ENCODE data around the gene SBF2.
A peak's percentile ranks its signal among the peaks of the same experiment; 100 is the strongest.

The SBF2 gene

GRCh38 chr11:10293423-10294289 lies at the start of gene SBF2:
Gene SBF2 (minus strand): TSS chr11:10294219. CDS start chr11:10294069, 150 bp downstream.
- peaks cover 21% of the 10 kb centered on the region for H3K27me3 Mint-ChIP-seq
- H3K36me3 Mint-ChIP-seq, result peaks cover 5% of the 10 kb centered on the region
- peak within 1 kb of the TSS; percentile 88 for H3K4me3 Mint-ChIP-seq
- H3K4me1 Mint-ChIP-seq (ENCODE audit: low read depth), result peaks cover 36% of the 10 kb centered on the region
- no peaks in the 10 kb centered on the region for H3K9me3 Mint-ChIP-seq (ENCODE audit: low read depth)
- peak within 1 kb of the TSS; percentile 30 for H3K27ac Mint-ChIP-seq

- no peak overlapping the region for H3K27ac Mint-ChIP-seq
- no peaks in the 10 kb centered on the region for H3K9me3 Mint-ChIP-seq (ENCODE audit: low read depth)
- H3K27me3 Mint-ChIP-seq, result peaks cover 5% of the 10 kb centered on the region
- no peaks in the 10 kb centered on the region for H3K4me1 Mint-ChIP-seq (ENCODE audit: low read depth)
- H3K36me3 Mint-ChIP-seq, result no peaks in the 10 kb centered on the region
- no peak overlapping the region for H3K4me3 Mint-ChIP-seq
Measured at GRCh38 chr11:10338287-10338686, 44.3 kb upstream of the SBF2 start.

- no peak overlapping the region for H3K4me3 Mint-ChIP-seq
- no peaks in the 10 kb centered on the region for H3K36me3 Mint-ChIP-seq
- no peak overlapping the region for H3K27ac Mint-ChIP-seq
- H3K9me3 Mint-ChIP-seq (ENCODE audit: low read depth), result no peaks in the 10 kb centered on the region
- no peaks in the 10 kb centered on the region for H3K4me1 Mint-ChIP-seq (ENCODE audit: low read depth)
- H3K27me3 Mint-ChIP-seq, result peaks cover 5% of the 10 kb centered on the region
Measured at GRCh38 chr11:10333490-10333889, 39.5 kb upstream of the SBF2 start.

GRCh38 chr11:10331548-10332289 lies 37.7 kb upstream of the SBF2 start:
- Mint-ChIP-seq H3K27me3 (no peaks in the 10 kb centered on the region), H3K4me3 (no peak overlapping the region), H3K36me3 (no peaks in the 10 kb centered on the region), H3K4me1 (ENCODE audit: low read depth) (no peaks in the 10 kb centered on the region), H3K27ac (no peak overlapping the region), H3K9me3 (ENCODE audit: low read depth) (no peaks in the 10 kb centered on the region)

GRCh38 chr11:10329935-10330334 lies 35.9 kb upstream of the SBF2 start:
- no peaks in the 10 kb centered on the region for H3K36me3 Mint-ChIP-seq
- no peak overlapping the region for H3K27ac Mint-ChIP-seq
- H3K4me3 Mint-ChIP-seq, result no peak overlapping the region
- H3K27me3 Mint-ChIP-seq, result no peaks in the 10 kb centered on the region
- no peaks in the 10 kb centered on the region for H3K9me3 Mint-ChIP-seq (ENCODE audit: low read depth)
- H3K4me1 Mint-ChIP-seq (ENCODE audit: low read depth), result no peaks in the 10 kb centered on the region

DNA sequence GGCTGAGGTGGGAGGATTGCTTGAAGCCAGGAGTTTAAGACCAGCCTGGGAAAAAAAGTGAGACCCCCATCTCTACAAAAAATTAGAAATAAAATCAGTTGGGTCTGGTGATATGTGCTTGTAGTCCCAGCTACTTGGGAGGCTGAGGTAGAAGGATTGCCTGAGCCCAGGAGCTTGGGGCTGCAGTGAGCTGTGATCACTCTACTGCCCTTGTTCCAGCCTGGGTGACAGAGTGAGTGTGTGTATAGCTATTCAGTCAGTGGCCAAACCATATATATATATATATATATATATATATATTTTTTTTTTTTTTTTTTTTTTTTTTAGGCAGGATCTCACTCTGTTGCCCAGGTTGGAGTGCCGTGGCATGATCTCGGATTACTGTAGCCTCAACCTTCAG lies 35.3 kb upstream of the SBF2 start:
- Mint-ChIP-seq H3K36me3 (no peaks in the 10 kb centered on the region), H3K27ac (no peak overlapping the region), H3K4me1 (ENCODE audit: low read depth) (no peaks in the 10 kb centered on the region), H3K9me3 (ENCODE audit: low read depth) (no peaks in the 10 kb centered on the region), H3K4me3 (no peak overlapping the region), H3K27me3 (no peaks in the 10 kb centered on the region)

GRCh38 chr11:10328314-10329098 lies 34.5 kb upstream of the SBF2 start:
- no peaks in the 10 kb centered on the region for H3K4me1 Mint-ChIP-seq (ENCODE audit: low read depth)
- H3K27ac Mint-ChIP-seq, result no peak overlapping the region
- no peaks in the 10 kb centered on the region for H3K9me3 Mint-ChIP-seq (ENCODE audit: low read depth)
- H3K4me3 Mint-ChIP-seq, result no peak overlapping the region
- H3K36me3 Mint-ChIP-seq, result no peaks in the 10 kb centered on the region
- no peaks in the 10 kb centered on the region for H3K27me3 Mint-ChIP-seq

DNA sequence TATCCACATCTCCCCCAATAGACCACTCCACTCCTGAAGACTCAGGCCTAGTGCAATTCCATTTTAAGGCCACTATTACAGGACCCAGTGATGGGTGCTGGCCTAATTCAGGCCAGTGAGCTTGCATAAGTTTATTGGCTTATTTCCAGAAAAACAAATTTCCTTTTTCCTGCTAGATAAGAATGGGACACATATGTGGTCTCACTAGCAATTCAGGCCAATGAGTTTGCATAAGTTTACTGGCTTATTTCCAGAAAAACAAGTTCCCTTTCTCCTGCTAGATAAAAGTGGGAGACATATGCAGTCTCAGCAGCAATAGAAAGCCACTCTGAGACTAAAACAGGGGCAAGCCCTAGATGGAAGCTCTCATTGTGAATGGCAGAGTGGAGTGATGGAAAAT lies 33.2 kb upstream of the SBF2 start:
- H3K4me1 Mint-ChIP-seq (ENCODE audit: low read depth), result peaks cover 7% of the 10 kb centered on the region
- H3K9me3 Mint-ChIP-seq (ENCODE audit: low read depth), result no peaks in the 10 kb centered on the region
- no peaks in the 10 kb centered on the region for H3K27me3 Mint-ChIP-seq
- no peak overlapping the region for H3K27ac Mint-ChIP-seq
- no peaks in the 10 kb centered on the region for H3K36me3 Mint-ChIP-seq
- no peak overlapping the region for H3K4me3 Mint-ChIP-seq

DNA sequence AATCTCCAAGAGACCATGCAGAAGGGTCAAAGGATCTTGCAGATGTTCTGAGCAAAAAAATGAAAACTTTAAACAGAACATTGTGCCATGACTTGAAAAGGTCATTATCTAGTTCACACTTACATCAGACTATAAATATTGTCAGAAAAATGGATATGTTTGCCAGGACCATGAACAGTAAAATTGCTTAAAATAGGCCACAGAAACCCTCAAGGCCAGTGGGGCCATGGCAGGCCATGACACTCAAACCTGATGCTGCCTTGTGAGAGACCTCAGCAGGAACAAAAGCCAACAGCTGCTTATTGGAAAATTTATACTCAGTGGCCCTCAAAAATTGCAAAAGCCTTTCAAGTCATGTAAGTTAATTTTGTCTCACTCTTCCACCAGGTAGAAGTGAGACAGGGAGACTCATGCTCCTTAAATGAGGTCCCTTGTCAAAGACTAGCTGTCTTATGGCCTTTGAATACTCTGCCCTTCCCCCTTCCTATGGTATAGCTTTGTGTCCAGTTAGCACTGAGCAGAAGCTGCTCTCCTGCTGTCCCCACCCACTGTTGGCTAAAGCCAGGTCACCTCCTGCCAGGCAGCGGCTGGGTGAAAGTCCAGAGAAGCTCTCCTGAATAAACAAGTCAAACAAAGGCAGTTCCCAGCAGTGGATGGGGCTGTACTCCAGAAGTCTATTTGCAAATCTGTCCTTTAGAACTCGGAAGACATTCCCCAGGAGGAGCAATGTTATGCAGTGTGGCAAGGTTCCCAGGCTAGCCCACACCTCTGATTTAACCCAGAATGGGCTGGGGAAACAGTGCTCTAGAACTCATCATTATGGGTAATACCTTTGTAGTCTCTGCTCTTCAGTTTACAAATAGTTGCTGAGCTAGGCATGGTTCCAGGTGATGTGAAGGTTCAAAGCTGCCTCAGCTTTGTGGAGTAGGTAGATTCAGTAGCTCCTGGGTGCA lies 32.3 kb upstream of the SBF2 start:
- H3K27me3 Mint-ChIP-seq, result no peaks in the 10 kb centered on the region
- H3K27ac Mint-ChIP-seq, result no peak overlapping the region
- no peaks in the 10 kb centered on the region for H3K9me3 Mint-ChIP-seq (ENCODE audit: low read depth)
- H3K4me3 Mint-ChIP-seq, result no peak overlapping the region
- no peaks in the 10 kb centered on the region for H3K36me3 Mint-ChIP-seq
- peaks cover 8% of the 10 kb centered on the region for H3K4me1 Mint-ChIP-seq (ENCODE audit: low read depth)

DNA sequence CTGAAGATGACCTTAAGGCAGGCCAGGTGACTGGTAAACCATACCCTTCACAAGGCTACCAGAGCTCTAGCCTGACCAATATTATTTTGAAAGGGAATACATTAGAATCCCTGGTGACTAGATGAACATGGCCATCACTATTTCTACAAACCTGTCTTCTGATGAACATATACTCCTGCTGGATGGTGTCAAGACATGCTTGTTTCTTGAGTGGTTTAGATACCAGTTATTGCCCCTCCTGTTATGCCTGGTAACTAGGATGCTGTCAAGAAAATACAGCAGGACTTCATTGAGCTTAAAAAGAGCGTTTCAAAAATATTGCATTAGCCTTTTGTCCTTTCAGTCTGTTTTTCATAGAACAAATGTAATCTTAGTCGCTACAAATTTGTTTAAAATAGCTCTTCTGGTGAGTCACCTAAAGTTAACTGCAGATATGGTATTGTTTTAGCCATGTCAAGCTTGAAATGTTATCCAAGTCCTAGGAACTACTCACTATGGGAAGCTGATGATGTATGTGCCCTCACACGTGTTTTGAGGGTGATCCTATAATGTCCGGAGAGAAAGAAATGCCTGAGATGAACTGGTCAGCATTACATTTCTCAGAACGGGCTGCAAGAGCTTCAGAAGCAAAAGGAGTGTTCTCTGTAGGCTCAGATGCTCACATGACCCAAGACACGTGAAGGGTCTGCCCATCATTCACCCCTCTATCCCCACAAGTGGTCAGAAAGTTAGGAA lies 31.4 kb upstream of the SBF2 start:
- Mint-ChIP-seq H3K9me3 (ENCODE audit: low read depth) (no peaks in the 10 kb centered on the region), H3K27ac (no peak overlapping the region)

DNA sequence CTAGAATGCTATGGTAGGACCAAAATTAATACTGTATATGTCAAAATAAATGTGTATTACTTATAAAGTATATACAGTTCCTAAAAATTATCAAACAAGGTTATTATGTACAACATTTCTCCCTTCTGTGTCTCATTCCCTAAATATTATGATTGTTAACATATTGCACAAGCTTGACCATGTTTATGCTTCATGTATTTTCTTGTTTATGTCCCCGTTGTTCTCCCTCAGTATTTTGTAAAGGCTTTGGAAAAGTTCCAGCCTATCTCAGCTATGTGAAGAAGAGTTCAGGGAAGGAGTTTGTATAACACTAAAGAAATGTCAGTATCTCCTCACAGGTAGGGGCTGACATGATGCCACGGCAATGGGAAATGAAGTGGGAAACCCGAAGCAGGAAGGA lies 30.5 kb upstream of the SBF2 start:
- Mint-ChIP-seq H3K36me3 (no peaks in the 10 kb centered on the region), H3K27me3 (no peaks in the 10 kb centered on the region), H3K4me3 (no peak overlapping the region), H3K9me3 (ENCODE audit: low read depth) (no peaks in the 10 kb centered on the region), H3K4me1 (ENCODE audit: low read depth) (peaks cover 9% of the 10 kb centered on the region), H3K27ac (no peak overlapping the region)

More for the DNA sequence above, 31.4 kb upstream of the SBF2 start:
- Mint-ChIP-seq H3K27me3 (no peaks in the 10 kb centered on the region), H3K36me3 (no peaks in the 10 kb centered on the region), H3K4me1 (ENCODE audit: low read depth) (peaks cover 9% of the 10 kb centered on the region), H3K4me3 (no peak overlapping the region)

- Mint-ChIP-seq H3K36me3 (no peaks in the 10 kb centered on the region), H3K27ac (peak overlapping the region; percentile 36), H3K27me3 (no peaks in the 10 kb centered on the region), H3K4me1 (ENCODE audit: low read depth) (peaks cover 9% of the 10 kb centered on the region), H3K9me3 (ENCODE audit: low read depth) (no peaks in the 10 kb centered on the region), H3K4me3 (no peak overlapping the region)
Measured at GRCh38 chr11:10323793-10324170, 29.8 kb upstream of the SBF2 start.

GRCh38 chr11:10322830-10323792 lies 29.1 kb upstream of the SBF2 start:
- Mint-ChIP-seq H3K36me3 (no peaks in the 10 kb centered on the region), H3K27me3 (no peaks in the 10 kb centered on the region), H3K4me1 (ENCODE audit: low read depth) (peaks cover 9% of the 10 kb centered on the region), H3K27ac (peak overlapping the region; percentile 89), H3K4me3 (peak overlapping the region; percentile 1), H3K9me3 (ENCODE audit: low read depth) (no peaks in the 10 kb centered on the region)
